ENCODE data around the gene GSN. TPM values are rescaled to one million over a fixed set of nuclear protein-coding genes. Genes with fewer than 3 reads are reported as not detected.

The GSN gene
- total and polyA plus RNA-seq, 2 of the 13 experiments (the other 11 are each of a cell fraction or from before 2014, with no cell fraction given), result 294 to 307 TPM

DNA sequence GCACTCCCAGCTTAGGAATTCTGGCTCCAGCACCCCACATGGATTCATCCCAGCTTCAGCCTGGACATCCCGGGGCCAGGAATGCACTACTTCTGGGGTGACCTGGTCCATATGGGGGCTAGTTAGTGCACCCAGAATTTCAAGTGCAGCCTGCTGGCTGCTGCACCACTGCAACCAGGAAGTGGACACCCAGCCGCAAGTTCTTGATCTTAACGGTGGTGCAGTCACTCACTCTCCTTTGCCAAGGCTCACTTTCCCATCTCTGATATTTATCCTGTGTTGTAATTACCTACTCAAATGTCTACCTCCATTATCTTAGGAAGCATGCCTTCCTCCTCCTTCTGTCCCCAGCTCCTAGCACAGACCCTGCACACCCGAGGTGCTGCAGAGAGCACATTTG is 40.1 kb upstream of the GSN start:
- intact Hi-C loops (cut with micrococcal nuclease; ENCODE audit: unreplicated experiment), result no loop called here
- Histone ChIP-seq H4K20me1 (ENCODE audit: insufficient read depth, low read length) (no peaks in the 10 kb centered on the region), H3K36me3 (replicated peaks in 1 of 2; ENCODE audit: control insufficient read depth in 1 of 2, insufficient read depth in 2 of 2, low read length in 2 of 2) (no peaks in the 10 kb centered on the region), H3K79me2 (ENCODE audit: insufficient read depth, low read length) (no peaks in the 10 kb centered on the region), H3K4me1 (ENCODE audit: insufficient read depth, low read length) (peaks cover 15% of the 10 kb centered on the region), H3K27ac (ENCODE audit: extremely low read length, insufficient read depth, low read length) (no peak overlapping the region), H3K9me3 (ENCODE audit: low read length) (no peaks in the 10 kb centered on the region), H3K4me2 (ENCODE audit: low read depth, low read length) (no peak overlapping the region), H3K9ac (ENCODE audit: insufficient read depth, low read depth, low read length) (no peak overlapping the region), H3K27me3 (ENCODE audit: control insufficient read depth in 1 of 2, insufficient read depth in 2 of 2, low read length in 2 of 2) (no peaks in the 10 kb centered on the region), H3K4me3 (replicated peaks in 1 of 3; ENCODE audit: insufficient read depth in 1 of 3, low read depth in 2 of 3, low read length in 3 of 3) (no peak overlapping the region), H2AFZ (ENCODE audit: low read length) (no peak overlapping the region)
- ATAC-seq (no peak), FAIRE-seq (no peak), DNase-seq (ENCODE audit: low spot score) (no peak)
- no TSS peak for BruUV-seq (replicated peaks)
- TF ChIP-seq, protein P1, sequence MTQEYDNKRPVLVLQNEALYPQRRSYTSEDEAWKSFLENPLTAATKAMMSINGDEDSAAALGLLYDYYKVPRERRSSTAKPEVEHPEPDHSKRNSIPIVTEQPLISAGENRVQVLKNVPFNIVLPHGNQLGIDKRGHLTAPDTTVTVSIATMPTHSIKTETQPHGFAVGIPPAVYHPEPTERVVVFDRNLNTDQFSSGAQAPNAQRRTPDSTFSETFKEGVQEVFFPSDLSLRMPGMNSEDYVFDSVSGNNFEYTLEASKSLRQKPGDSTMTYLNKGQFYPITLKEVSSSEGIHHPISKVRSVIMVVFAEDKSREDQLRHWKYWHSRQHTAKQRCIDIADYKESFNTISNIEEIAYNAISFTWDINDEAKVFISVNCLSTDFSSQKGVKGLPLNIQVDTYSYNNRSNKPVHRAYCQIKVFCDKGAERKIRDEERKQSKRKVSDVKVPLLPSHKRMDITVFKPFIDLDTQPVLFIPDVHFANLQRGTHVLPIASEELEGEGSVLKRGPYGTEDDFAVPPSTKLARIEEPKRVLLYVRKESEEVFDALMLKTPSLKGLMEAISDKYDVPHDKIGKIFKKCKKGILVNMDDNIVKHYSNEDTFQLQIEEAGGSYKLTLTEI (CRISPR knock-in tag; conservative IDR thresholded peaks at IDR 0.05), result no peak
- TF ChIP-seq MIXL1 (CRISPR knock-in tag; IDR thresholded peaks at IDR 0.05) (no peak), PAF1 (CRISPR knock-in tag; IDR thresholded peaks at IDR 0.05) (no peak), HNF4G (IDR thresholded peaks at IDR 0.05; ENCODE audit: borderline replicate concordance, low read depth, low read length) (no peak), HNF4G (CRISPR knock-in tag; IDR thresholded peaks at IDR 0.05; ENCODE audit: borderline replicate concordance, low read depth) (no peak), ZNF816 (CRISPR knock-in tag; IDR thresholded peaks at IDR 0.05; ENCODE audit: borderline replicate concordance) (no peak), ZNF17 (CRISPR knock-in tag; IDR thresholded peaks at IDR 0.05) (no peak), ZNF331 (CRISPR knock-in tag; IDR thresholded peaks at IDR 0.05) (no peak), ISX (CRISPR knock-in tag; conservative IDR thresholded peaks at IDR 0.05) (no peak), FOXM1 (CRISPR knock-in tag; IDR thresholded peaks at IDR 0.05) (no peak)
- TF ChIP-seq, protein P2, sequence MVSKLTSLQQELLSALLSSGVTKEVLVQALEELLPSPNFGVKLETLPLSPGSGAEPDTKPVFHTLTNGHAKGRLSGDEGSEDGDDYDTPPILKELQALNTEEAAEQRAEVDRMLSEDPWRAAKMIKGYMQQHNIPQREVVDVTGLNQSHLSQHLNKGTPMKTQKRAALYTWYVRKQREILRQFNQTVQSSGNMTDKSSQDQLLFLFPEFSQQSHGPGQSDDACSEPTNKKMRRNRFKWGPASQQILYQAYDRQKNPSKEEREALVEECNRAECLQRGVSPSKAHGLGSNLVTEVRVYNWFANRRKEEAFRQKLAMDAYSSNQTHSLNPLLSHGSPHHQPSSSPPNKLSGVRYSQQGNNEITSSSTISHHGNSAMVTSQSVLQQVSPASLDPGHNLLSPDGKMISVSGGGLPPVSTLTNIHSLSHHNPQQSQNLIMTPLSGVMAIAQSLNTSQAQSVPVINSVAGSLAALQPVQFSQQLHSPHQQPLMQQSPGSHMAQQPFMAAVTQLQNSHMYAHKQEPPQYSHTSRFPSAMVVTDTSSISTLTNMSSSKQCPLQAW (CRISPR knock-in tag; IDR thresholded peaks at IDR 0.05), result no peak
- TF ChIP-seq, protein P3, sequence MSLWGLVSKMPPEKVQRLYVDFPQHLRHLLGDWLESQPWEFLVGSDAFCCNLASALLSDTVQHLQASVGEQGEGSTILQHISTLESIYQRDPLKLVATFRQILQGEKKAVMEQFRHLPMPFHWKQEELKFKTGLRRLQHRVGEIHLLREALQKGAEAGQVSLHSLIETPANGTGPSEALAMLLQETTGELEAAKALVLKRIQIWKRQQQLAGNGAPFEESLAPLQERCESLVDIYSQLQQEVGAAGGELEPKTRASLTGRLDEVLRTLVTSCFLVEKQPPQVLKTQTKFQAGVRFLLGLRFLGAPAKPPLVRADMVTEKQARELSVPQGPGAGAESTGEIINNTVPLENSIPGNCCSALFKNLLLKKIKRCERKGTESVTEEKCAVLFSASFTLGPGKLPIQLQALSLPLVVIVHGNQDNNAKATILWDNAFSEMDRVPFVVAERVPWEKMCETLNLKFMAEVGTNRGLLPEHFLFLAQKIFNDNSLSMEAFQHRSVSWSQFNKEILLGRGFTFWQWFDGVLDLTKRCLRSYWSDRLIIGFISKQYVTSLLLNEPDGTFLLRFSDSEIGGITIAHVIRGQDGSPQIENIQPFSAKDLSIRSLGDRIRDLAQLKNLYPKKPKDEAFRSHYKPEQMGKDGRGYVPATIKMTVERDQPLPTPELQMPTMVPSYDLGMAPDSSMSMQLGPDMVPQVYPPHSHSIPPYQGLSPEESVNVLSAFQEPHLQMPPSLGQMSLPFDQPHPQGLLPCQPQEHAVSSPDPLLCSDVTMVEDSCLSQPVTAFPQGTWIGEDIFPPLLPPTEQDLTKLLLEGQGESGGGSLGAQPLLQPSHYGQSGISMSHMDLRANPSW (CRISPR knock-in tag; IDR thresholded peaks at IDR 0.05; ENCODE audit: borderline replicate concordance), result no peak
- TF ChIP-seq, protein P4, sequence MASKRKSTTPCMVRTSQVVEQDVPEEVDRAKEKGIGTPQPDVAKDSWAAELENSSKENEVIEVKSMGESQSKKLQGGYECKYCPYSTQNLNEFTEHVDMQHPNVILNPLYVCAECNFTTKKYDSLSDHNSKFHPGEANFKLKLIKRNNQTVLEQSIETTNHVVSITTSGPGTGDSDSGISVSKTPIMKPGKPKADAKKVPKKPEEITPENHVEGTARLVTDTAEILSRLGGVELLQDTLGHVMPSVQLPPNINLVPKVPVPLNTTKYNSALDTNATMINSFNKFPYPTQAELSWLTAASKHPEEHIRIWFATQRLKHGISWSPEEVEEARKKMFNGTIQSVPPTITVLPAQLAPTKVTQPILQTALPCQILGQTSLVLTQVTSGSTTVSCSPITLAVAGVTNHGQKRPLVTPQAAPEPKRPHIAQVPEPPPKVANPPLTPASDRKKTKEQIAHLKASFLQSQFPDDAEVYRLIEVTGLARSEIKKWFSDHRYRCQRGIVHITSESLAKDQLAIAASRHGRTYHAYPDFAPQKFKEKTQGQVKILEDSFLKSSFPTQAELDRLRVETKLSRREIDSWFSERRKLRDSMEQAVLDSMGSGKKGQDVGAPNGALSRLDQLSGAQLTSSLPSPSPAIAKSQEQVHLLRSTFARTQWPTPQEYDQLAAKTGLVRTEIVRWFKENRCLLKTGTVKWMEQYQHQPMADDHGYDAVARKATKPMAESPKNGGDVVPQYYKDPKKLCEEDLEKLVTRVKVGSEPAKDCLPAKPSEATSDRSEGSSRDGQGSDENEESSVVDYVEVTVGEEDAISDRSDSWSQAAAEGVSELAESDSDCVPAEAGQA (IDR thresholded peaks at IDR 0.05; ENCODE audit: low read depth), result no peak
- TF ChIP-seq, protein P4 (CRISPR knock-in tag; IDR thresholded peaks at IDR 0.05; ENCODE audit: borderline replicate concordance), result no peak
- WGBS (ENCODE audit: low lambda C conversion rate), result 25% methylated on average over 4 of the region's 4 CpGs
- POLR2A ChIA-PET, result no interaction called here
- CTCF ChIA-PET (ENCODE audit: low intra/inter-chr PET ratio, low total read pairs), result no interaction called here
- in situ Hi-C loops (cut with HindIII; ENCODE audit: extremely low pct_ligation_motif_present, low pct_unique_long_range_greater_than_20kb), result no loop called here

Data from HepG2 (cell line).